Renal cortex interstitium (tissue), 11 donors: ENCODE results near the gene ATP6AP1. TPM values are rescaled to one million over a fixed set of nuclear protein-coding genes. Genes with fewer than 3 reads are reported as not detected.

Experiments used
- DNase-seq, 11 donors: peaks; one replicate each; pipeline ENCODE4 v3.0.0-alpha.2; 2013; ENCODE audit warnings: low read depth in 9 of 11, low spot score in 4 of 11; ENCODE audit errors: extremely low read depth in 1 of 11
- polyA plus RNA-seq, 3 donors: library from polyadenylated mRNA; unstranded; fragments of 120-200 nt; gene quantifications; one replicate each; pipeline ENCODE4 v1.2.1, GENCODE V29; 2013; ENCODE audit not compliant: insufficient read length in 3 of 3

ATP6AP1 gene
- polyA plus RNA-seq, 3 donors, result 133 to 160 (median 154) TPM

DNA sequence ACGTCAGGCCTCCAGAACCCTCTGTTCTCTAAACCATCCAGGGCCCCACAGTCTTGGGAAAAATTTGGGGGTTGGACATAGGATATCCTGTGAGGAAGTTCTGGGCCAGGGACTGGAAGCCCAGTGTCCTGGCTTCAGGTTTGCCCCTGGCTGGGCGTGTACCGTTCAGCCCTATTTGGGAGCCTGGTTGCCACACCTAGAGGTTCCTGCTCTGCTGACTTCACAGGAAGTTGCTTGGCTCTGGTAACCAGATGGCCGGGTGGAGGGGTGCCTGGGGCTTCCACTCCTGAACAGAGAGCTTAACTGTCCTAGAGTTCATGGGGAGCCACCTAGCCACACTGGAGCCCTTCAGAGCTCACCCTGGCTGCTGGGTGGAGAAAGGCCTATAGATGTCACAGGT, 16.0 kb upstream of the ATP6AP1 start:
- no peak for DNase-seq

DNA sequence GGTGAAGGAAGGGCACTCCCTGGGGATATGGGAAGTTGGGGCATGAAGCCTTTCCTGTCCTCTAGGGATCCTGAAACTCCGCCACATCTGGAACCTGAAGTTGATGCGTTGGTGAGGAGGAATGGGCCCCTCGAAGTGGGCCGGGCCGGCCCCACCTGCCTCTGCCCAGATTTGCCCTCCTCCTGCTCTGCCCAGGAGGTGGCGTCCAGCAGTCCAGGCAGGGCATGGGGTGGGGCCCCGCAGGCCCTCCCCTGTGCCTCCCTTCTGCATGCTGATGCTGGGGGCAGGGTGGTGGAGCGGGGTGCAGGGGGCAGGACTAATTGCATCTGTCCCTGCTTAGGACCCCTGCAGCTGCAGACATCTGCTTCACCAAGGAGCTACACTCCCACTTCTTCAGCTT, 15.3 kb upstream of the ATP6AP1 start:
- DNase-seq, result no peak

DNA sequence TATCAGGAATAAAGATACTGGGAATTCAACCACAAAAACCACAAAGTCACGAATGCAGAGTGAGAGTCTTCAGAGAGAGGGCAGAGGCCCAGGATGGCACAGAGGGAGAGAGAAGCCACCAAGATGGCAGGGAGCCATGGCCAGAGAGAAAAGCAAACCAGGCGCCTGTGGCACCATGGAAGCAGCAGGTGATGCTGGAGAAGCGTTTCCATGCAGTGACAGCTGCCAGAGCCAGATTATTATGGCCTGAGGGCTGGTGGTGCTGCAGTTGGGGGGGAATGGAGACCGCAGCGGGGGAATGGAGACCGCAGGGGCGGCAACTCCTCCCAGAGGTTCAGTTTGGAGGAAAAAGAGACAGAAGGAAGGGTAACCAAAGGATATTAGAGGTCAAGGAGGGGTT, 11.3 kb upstream of the ATP6AP1 start:
- DNase-seq, result no peak

DNA sequence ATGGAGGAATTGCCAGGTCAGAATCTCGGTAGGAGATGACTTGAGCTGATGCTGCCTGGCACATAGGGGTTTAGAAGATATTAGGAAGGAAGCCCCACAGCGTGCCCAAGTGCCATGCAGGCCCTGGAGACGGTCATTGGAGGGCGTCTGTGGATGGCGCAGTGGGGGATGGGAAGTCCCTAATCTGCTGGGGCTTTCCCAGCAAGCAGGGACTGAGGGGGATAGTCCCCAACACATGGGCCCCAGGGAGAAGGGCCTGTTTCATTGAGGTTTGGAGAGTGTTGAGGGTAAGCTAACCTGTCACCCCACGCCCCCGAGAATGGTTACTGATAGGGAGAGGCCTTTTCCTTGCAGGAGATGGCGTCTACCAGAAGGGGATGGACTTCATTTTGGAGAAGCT, 9.3 kb upstream of the ATP6AP1 start:
- no peak for DNase-seq

DNA sequence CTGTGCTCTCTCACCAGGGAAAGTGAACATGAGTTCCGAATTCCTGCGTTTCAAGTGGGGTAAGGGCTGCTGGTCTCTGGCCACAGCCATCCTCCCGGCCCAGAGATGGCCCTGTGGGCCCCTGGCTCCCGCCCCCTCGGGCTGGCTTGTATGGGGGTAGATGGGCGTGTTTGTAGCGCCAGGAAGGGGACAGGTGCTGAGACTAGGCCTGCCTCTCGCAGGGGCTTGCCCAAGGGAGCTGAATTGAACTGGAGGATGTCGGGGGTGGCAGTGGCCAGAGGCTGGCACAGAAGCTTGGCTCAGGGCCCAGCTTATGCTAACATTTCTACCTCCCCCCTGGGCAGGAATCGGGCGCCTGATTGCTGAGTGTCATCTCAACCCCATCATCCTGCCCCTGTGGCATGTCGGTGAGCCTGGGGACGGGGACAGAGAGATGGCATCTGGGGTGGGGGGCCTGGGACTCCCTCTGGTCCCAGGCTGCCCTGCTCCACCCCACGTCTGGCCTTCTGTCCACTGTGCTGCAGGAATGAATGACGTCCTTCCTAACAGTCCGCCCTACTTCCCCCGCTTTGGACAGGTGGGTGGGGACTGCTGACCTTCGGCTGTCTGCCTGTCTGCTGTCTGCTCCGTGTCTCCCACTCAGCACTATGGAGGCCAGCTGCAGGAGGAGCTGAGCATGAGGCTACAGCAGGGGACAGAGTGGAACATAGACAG, 8.6 kb upstream of the ATP6AP1 start:
- no peak for DNase-seq

DNA sequence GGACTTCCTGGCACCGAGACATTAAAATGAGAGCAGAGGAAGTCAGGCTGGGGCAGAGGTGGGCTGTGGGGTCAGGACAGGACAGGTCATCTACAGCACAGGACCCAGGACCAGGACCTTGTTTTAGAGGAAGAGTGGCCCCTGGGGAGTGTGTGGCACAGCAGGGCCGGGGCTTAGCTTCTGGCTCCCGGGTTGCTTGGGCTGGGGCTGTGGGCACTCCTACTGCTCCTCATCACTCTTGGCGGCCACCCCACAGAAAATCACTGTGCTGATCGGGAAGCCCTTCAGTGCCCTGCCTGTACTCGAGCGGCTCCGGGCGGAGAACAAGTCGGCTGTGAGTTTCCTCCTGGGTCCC, 8.1 kb upstream of the ATP6AP1 start:
- DNase-seq, result no peak

DNA sequence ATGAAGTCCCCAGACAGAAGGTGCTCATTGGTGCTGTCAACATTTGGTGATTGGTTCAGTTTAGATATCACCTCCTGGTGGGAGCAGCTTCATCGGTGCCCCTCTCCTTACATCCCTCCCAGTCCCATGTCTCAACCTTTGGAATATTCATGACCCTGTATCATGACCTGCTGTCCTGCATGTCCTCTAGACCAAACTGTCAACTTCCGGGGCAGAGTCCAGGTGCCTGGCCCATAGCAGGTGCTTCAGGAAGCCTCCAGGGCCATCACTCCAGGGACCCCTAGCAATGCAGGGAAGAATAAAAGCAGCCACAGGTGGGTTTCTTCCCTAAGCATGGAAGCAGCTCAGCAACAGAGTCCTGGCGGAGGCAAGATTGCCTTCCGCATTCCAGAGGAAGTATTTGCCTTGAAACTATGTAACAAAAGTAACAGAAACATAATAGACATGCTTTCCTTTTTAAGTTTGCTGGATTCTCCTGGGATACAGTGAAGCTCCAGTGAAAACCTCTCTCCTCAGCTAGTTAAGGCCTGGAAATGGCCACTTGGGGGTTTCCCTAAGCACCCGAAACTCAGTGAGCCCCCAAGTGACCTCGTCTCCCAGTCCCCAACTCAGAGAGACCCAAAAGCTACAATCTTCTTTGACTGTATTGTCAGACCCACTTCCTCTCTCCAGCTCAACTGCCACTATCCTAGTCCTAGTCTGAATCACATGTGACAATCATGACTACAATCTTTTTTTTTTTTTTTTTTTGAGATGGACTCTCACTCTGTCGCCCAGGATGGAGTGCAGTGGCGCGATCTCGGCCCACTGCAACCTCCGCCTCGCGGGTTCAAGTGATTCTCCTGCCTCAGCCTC, 1.3 kb upstream of the ATP6AP1 start:
- DNase-seq, result no peak

DNA sequence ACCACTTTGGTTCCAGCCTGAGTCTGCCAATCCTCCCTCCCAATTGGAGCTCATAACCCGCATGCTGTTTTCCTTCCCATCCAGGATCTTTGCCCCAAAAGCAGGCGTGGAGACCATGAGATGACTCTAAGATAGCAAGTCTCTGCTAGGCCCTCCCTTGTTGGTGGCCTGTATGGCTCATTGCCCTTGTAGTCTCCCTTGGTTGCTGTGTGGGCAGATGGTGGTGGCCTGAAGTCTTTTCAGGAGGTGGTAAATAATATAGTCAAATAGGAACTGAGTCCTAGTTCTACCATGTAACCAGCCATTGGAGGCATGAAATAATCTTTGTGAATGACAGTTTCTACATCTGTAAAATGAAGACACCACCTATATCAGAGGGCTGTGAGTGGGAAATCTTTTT, 1.2 kb downstream of the ATP6AP1 start:
- no peak for DNase-seq

DNA sequence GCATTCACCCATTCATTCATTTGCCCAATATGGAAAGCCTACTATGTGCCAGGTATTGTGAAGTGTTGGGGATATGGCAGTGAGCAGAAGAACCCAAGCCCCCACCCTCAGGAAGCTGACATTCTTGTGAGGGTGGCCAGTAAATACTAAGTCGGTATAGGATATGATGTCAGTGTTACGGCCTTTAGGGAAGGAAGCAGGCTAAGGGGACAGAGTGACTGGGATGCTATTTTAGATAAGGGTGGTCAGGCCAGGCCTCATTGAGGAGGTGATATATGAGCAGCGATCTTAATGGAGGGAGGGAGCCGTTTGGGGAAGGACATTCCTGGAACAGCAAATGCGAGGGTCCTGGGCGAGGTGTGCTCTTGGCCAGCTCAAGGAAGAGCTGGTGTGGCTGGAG, 2.0 kb downstream of the ATP6AP1 start:
- DNase-seq, result no peak

DNA sequence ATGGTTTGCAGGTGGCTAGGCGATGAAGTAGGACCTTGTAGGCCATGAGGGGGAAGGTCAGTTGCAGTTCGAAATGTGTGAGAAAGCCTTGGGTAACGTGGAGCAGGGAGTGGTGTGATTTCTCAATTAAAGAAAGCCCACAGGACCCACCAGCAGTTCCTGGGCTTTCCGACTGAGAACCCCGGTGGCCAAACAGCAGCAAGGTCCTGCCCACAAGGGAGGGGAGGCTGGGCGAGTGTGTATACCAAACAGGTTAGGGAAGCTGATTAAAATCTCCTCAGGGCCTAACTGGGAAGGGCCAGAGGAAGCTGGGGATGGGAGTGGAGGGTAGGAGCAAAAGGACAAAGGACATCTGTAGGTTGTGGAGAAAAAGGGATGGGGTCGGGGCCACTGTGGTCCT, 2.4 kb downstream of the ATP6AP1 start:
- no peak for DNase-seq

DNA sequence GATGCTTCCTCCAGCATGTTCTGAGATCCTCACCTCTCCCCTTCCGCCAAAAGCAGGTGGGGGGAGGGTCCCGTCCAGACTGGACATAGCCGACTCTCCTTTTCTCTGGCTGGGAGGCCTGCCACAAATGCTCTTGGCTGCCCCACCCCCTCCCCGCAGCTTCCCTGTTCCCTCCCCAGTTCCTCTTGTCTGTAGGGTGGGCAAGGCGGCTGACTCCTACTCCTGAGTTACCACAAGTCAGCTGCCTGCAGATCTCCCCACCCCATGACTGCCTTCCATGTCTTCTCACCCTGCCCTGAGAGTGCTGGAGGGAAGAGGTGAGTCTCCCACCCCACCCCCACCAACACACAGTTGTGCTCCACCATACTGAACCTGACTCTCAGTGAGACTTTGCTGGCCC, 2.9 kb downstream of the ATP6AP1 start:
- DNase-seq, result no peak

DNA sequence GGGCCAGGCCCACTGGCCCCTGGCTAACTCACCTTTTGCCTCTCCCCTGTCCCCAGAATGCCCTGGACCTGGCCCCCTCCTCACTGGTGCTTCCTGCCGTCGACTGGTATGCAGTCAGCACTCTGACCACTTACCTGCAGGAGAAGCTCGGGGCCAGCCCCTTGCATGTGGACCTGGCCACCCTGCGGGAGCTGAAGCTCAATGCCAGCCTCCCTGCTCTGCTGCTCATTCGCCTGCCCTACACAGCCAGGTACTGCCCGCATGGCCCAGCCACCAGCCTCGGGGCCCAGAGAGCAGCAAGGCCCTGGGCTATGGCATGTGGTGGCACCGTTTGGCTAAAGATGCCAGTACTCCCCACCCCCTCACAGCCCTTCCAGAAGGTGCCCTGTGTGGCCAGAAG, 3.7 kb downstream of the ATP6AP1 start:
- DNase-seq, result no peak

DNA sequence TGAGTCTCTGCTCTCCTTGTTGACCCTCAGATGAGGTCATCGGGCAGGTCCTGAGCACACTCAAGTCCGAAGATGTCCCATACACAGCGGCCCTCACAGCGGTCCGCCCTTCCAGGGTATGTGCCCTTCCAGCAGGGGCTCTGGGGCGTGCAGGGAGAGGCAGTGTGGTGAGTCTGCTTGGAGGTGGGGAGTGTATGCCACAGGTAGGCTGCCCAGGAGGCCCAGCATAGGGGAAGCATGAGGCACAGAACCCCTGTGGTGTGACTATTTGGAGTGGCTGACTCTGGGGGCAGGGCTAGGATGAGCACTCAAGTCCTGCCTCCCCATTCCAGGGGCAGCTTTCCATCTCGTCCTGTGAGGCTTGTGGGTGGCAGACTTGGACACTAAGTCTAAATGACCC, 5.1 kb downstream of the ATP6AP1 start:
- DNase-seq, result no peak

DNA sequence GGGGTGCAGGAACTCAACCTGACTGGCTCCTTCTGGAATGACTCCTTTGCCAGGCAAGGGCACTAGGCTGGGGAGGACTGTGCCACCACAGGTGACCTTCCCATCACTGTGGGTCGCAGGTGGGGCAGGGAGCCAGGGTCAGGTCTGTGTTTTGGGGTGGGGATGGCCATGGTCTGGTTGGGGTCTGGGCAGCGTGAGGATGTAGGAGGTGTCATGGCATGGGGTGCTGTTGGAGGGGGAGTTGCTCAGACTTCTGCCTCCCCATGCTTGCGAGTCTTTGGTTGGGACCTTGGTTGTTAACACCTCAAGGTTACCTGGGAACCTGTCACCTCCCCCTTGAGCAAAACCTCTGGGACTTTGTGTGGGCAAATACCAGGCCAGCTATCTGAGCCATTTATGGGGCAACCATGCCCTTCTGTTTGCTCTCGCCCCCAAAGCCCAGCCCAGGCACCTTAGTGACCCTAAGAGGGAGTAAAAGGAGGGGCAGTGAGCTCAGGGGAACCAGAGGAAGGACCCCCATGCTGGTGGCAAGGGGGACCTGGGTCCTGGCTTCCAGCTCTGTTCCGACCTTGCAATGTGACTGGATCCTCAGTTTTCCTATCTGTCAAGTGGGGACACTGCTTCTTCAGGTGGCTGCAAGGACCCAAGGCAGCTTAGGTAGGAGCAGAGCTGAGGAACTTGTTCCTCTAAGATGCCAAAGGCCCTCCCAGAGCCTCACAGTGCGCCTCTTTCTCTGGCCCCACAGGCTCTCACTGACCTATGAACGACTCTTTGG, 6.1 kb downstream of the ATP6AP1 start:
- DNase-seq, result no peak

DNA sequence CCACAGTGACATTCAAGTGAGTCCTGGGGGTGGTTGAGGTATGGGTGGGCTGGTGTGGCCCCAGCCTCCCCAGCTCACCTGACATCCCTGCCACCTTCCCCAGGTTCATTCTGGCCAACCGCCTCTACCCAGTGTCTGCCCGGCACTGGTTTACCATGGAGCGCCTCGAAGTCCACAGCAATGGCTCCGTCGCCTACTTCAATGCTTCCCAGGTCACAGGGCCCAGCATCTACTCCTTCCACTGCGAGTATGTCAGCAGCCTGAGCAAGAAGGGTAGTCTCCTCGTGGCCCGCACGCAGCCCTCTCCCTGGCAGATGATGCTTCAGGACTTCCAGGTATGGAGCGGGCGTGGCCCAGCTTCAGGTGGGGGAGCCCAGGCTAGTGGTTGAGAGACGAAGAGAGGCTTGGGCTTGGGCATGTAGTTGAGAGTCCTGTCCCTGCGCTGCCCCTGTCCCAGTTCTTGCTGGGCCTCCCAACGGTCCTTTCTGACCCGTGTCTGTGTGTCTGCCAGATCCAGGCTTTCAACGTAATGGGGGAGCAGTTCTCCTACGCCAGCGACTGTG, 6.8 kb downstream of the ATP6AP1 start:
- no peak for DNase-seq

DNA sequence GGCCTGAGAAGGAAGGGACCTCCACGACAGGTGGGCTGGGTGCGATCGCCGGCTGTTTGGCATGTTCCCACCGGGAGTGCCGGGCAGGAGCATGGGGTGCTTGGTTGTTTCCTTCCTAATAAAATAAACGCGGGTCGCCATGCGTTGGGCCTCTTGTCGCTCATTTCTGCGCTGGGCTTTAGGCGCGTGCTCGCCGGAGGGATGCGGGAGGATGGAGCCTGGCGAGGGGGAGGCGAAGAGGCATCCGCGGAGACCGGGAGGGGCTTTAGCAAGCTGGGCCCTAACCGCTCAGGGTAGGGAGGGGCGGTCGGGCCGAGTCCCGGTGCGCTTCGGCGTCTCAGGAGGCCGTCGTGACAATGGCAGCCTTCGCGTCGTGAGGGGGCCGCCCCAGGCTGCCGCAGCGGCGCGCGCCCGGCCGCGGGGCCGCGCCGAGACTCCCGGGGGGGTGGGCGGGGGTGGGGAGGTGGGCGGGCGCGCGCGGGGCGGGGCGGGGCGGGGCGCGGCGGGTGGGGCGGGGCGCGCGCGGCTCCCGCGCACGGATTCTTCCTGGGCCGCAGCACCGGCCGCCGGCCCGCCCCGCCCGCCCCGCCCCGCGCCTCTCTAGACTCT, 8.0 kb downstream of the ATP6AP1 start:
- no peak for DNase-seq

DNA sequence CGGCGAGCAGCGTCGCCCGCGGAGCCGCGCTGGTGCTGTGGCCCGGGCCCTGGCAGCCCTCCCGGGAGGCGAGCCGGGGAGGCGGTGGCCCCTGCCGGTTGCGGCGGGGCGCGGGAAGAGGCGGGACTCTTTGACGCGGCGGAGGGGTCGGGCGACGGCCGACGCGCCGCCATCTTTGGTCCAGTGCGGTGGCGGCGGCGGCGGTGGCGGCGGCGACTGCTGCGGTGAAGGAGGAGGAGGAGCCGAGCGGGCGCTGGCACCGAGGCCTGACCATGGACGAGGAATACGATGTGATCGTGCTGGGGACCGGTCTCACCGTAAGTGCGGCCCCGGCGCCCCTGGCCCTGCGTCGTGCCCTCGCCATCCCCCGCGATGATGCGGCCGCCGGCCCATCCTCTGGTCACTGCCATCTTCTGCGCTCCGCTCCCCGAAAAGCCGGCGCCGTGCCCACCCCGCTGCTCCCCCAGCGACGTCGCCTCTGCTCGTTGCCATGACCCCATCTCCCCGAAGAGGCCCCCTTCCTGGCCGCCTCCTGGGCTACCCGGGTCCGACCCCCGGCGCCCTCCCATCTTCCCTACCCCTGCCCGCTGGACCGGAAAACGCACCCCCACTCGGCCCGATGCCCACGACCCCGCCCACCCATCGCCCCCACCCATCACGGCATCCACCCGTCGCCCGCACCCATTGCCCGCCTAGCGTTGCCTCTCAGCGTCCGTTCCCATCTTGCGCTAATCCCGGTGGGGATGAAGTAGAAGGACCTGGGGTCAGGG, 8.7 kb downstream of the ATP6AP1 start, which contains the start of gene GDI1:
Gene GDI1 (plus strand): TSS at position 172 of the 770 bp plus-strand sequence. CDS start 101 bp downstream, at position 273.
- DNase-seq, result no peak
